ENCODE measurements around the gene FLNB. TPM values are rescaled to one million over a fixed set of nuclear protein-coding genes. Genes with fewer than 3 reads are reported as not detected.

The FLNB gene
- polyA plus RNA-seq, 1 donor from 2014 or later, result 10.3 TPM

DNA sequence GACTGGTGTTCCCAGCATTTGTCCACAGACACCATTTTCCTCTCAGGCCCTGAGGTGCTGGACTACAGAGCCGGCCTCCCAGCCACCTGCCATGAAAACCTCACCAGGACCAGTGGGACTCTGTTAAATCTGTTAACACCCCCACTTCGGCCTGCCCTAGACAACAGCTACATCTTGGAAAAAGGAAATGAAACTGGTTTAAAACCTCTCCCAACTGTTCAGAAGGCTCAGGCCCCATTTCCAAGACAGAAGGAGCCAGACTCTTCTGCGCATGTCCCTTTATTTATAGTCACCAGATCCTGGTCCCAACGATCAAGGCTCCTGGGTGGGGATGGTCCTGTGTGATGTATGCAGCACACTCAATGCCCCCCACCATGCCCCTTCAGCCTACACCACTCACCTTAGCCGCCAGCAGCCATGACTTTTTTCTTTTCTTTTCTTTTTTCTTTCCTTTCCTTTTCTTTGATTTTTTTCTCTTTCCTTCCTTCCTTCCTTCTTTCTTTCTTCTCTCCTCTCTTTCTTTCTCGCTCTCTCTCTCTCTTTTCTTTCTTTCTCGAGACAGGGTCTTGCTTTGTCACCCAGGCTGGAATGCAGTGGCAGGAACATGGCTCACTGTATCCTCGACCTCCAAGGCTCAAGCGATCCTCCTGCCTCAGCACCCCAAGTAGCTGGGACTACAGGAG, 25.5 kb upstream of the FLNB start:
- no peak overlapping the region for H3K9ac ChIP-seq (ENCODE audit: low read length)
- no peak overlapping the region for H3K4me2 ChIP-seq (ENCODE audit: low read length)
- TF ChIP-seq SMC3 (conservative IDR thresholded peaks at IDR 0.05; ENCODE audit: poor library complexity) (no peak), EP300 (conservative IDR thresholded peaks at IDR 0.05; ENCODE audit: poor library complexity, severe bottlenecking) (no peak), POLR2AphosphoS5 (IDR thresholded peaks at IDR 0.05) (no peak), RAD21 (conservative IDR thresholded peaks at IDR 0.05) (no peak), MXI1 (conservative IDR thresholded peaks at IDR 0.05; ENCODE audit: poor library complexity, severe bottlenecking) (no peak), TAF1 (IDR thresholded peaks at IDR 0.05; ENCODE audit: low read depth) (no peak), EZH2 (IDR thresholded peaks at IDR 0.05; ENCODE audit: borderline replicate concordance, insufficient read depth, low read length, poor library complexity, severe bottlenecking) (no peak)
- TF ChIP-seq, protein P1, sequence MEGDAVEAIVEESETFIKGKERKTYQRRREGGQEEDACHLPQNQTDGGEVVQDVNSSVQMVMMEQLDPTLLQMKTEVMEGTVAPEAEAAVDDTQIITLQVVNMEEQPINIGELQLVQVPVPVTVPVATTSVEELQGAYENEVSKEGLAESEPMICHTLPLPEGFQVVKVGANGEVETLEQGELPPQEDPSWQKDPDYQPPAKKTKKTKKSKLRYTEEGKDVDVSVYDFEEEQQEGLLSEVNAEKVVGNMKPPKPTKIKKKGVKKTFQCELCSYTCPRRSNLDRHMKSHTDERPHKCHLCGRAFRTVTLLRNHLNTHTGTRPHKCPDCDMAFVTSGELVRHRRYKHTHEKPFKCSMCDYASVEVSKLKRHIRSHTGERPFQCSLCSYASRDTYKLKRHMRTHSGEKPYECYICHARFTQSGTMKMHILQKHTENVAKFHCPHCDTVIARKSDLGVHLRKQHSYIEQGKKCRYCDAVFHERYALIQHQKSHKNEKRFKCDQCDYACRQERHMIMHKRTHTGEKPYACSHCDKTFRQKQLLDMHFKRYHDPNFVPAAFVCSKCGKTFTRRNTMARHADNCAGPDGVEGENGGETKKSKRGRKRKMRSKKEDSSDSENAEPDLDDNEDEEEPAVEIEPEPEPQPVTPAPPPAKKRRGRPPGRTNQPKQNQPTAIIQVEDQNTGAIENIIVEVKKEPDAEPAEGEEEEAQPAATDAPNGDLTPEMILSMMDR (IDR thresholded peaks at IDR 0.05; ENCODE audit: poor library complexity, severe bottlenecking), result no peak
- TF ChIP-seq, protein P2, sequence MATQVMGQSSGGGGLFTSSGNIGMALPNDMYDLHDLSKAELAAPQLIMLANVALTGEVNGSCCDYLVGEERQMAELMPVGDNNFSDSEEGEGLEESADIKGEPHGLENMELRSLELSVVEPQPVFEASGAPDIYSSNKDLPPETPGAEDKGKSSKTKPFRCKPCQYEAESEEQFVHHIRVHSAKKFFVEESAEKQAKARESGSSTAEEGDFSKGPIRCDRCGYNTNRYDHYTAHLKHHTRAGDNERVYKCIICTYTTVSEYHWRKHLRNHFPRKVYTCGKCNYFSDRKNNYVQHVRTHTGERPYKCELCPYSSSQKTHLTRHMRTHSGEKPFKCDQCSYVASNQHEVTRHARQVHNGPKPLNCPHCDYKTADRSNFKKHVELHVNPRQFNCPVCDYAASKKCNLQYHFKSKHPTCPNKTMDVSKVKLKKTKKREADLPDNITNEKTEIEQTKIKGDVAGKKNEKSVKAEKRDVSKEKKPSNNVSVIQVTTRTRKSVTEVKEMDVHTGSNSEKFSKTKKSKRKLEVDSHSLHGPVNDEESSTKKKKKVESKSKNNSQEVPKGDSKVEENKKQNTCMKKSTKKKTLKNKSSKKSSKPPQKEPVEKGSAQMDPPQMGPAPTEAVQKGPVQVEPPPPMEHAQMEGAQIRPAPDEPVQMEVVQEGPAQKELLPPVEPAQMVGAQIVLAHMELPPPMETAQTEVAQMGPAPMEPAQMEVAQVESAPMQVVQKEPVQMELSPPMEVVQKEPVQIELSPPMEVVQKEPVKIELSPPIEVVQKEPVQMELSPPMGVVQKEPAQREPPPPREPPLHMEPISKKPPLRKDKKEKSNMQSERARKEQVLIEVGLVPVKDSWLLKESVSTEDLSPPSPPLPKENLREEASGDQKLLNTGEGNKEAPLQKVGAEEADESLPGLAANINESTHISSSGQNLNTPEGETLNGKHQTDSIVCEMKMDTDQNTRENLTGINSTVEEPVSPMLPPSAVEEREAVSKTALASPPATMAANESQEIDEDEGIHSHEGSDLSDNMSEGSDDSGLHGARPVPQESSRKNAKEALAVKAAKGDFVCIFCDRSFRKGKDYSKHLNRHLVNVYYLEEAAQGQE (IDR thresholded peaks at IDR 0.05; ENCODE audit: borderline replicate concordance), result no peak
- no peaks in the 10 kb centered on the region for H3F3A ChIP-seq (ENCODE audit: insufficient read depth, low read length, poor library complexity, severe bottlenecking)
- no peaks in the 10 kb centered on the region for H3K9me3 ChIP-seq (ENCODE audit: low read length)
- no peak overlapping the region for H3K4me3 ChIP-seq (ENCODE audit: low read length)
- H3K36me3 ChIP-seq (ENCODE audit: insufficient read depth, low read length), result no peaks in the 10 kb centered on the region
- no peak overlapping the region for H2AFZ ChIP-seq (ENCODE audit: low read depth, low read length)
- no peaks in the 10 kb centered on the region for H4K20me1 ChIP-seq (ENCODE audit: insufficient read depth)
- no peaks in the 10 kb centered on the region for H3K27me3 ChIP-seq (ENCODE audit: insufficient read depth, low read depth, low read length)
- H3K9me2 ChIP-seq (ENCODE audit: insufficient read depth, low read length), result no peaks in the 10 kb centered on the region
- no peaks in the 10 kb centered on the region for H3K79me2 ChIP-seq (replicated peaks; ENCODE audit: insufficient read depth, low read length)
- no peak overlapping the region for H3K27ac ChIP-seq (ENCODE audit: low read length)

DNA sequence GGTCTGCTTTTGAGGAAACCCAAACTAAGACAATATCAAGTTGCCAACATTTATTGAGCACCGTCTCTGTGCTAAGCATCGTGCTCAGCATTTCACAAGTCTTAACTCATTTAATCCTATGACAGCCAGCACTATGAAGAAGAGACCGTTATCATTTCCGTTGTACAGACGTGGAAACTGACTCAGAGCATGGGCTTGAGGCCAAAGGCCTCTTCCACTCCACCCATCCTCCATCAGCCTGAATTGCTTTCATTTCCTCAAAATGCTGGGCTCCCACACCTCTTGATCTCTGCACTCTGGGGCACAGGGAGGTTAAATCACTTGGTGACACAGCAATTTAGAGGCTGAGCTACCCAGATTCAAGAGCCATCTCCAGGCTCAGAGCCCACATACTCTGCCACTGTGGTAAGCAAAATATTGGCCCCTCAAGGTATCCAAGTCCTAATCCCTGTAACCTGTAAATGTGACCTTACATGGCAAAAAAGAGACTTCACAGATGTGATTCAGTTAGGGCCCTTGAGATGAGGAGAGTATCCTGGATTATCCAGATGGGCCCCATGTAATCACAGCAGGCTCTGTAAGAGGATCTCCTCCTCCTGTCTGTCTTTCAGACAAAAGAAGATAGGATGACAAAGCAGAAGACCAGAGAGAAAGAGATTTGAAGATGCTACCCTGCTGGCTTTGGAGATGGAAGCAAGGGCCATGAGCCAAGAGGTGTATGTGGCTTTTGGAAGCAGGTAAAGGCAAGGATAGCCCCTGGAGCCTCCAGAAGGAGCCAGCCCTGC, 24.3 kb upstream of the FLNB start:
- Histone ChIP-seq H3K79me2 (replicated peaks; ENCODE audit: insufficient read depth, low read length) (no peaks in the 10 kb centered on the region), H4K20me1 (ENCODE audit: insufficient read depth) (no peaks in the 10 kb centered on the region), H2AFZ (ENCODE audit: low read depth, low read length) (no peak overlapping the region), H3K9me2 (ENCODE audit: insufficient read depth, low read length) (no peaks in the 10 kb centered on the region), H3K9ac (ENCODE audit: low read length) (no peak overlapping the region), H3F3A (ENCODE audit: insufficient read depth, low read length, poor library complexity, severe bottlenecking) (no peaks in the 10 kb centered on the region), H3K9me3 (ENCODE audit: low read length) (no peaks in the 10 kb centered on the region), H3K36me3 (ENCODE audit: insufficient read depth, low read length) (no peaks in the 10 kb centered on the region), H3K27ac (ENCODE audit: low read length) (no peak overlapping the region), H3K4me3 (ENCODE audit: low read length) (no peak overlapping the region), H3K27me3 (ENCODE audit: insufficient read depth, low read depth, low read length) (no peaks in the 10 kb centered on the region), H3K4me2 (ENCODE audit: low read length) (no peak overlapping the region)
- TF ChIP-seq EZH2 (IDR thresholded peaks at IDR 0.05; ENCODE audit: borderline replicate concordance, insufficient read depth, low read length, poor library complexity, severe bottlenecking) (no peak), MXI1 (conservative IDR thresholded peaks at IDR 0.05; ENCODE audit: poor library complexity, severe bottlenecking) (no peak), RAD21 (conservative IDR thresholded peaks at IDR 0.05) (no peak)
- TF ChIP-seq, protein P2 (IDR thresholded peaks at IDR 0.05; ENCODE audit: borderline replicate concordance), result no peak
